GM12878 (cell line): ENCODE measurements around the gene KCNA2. TPM values are rescaled to one million over a fixed set of nuclear protein-coding genes. Genes with fewer than 3 reads are reported as not detected.

ENCODE experiments used
- ATAC-seq: fragments of 200-7000 bp; cut with Tn5 transposase; 3 replicates; pipeline ENCODE4 v1.9.1; 2020; ENCODE audit warnings: mild to moderate bottlenecking, moderate library complexity
- BruUV-seq: library from RNA; stranded (reverse); fragments of 400-500 nt; replicated peaks from 2 replicates; lab custom pipeline; 2021; lab: Mats Ljungman, UMichigan
- CTCF ChIA-PET: fragments of 300-600 bp; sonication (Branson Sonifier 250); formaldehyde crosslinking; extraction: SDS; loops from one replicate; lab custom pipeline; 2021; ENCODE audit warnings: inconsistent platforms; lab: Yijun Ruan, JAX
- POLR2A ChIA-PET: fragments of 350-600 bp; formaldehyde crosslinking; extraction: SDS; loops from one replicate; lab custom pipeline; 2021; ENCODE audit warnings: inconsistent platforms; lab: Charles Lee
- RAD21 ChIA-PET: fragments of 300-600 bp; sonication (Branson Sonifier 250); formaldehyde crosslinking; loops from one replicate; lab custom pipeline; 2023; ENCODE audit warnings: antibody characterized with exemption; ENCODE audit not compliant: unreplicated experiment; lab: Charles Lee
- SMC1A ChIA-PET: fragments of 300-600 bp; sonication (Branson Sonifier 250); formaldehyde crosslinking; loops from one replicate; lab custom pipeline; 2023; ENCODE audit not compliant: unreplicated experiment, uncharacterized antibody; lab: Charles Lee
- DNase-seq: peaks from one replicate; pipeline ENCODE4 v3.0.0-alpha.2; 2011; ENCODE audit warnings: low read depth, low spot score
- FAIRE-seq: peaks from 3 replicates; lab custom pipeline; 2011; peaks lifted over from hg19 to GRCh38; lab: Jason Lieb, UNC
- H2AFZ ChIP-seq: 2 replicates; pipeline ENCODE4 v1.6.0; 2011; ENCODE audit warnings: low read depth, low read length, control low read depth; ENCODE audit not compliant: control insufficient read depth
- H3K27ac ChIP-seq: 2 replicates; pipeline ENCODE4 v1.5.1; 2011; ENCODE audit warnings: control low read depth; ENCODE audit not compliant: control insufficient read depth, insufficient read depth
- H3K27me3 ChIP-seq, 2 experiments: replicated peaks in 1 of 2; 2 replicates each; pipeline versions ENCODE4 v1.6.0 to v1.6.1; 2011; ENCODE audit warnings: low read length in 1 of 2; ENCODE audit not compliant: control insufficient read depth in 2 of 2, insufficient read depth in 2 of 2
- H3K36me3 ChIP-seq, 2 experiments: 2 replicates each; pipeline ENCODE4 v1.5.1; 2011; ENCODE audit warnings: low read length in 1 of 2; ENCODE audit not compliant: control insufficient read depth in 2 of 2, insufficient read depth in 2 of 2
- H3K4me1 ChIP-seq: 2 replicates; pipeline ENCODE4 v1.6.1; 2011; ENCODE audit warnings: mild to moderate bottlenecking, low read length, moderate library complexity, mixed read lengths; ENCODE audit not compliant: control insufficient read depth, insufficient read depth
- H3K4me2 ChIP-seq: 2 replicates; pipeline ENCODE4 v1.6.0; 2011; ENCODE audit warnings: control low read depth; ENCODE audit not compliant: control insufficient read depth, insufficient read depth
- H3K4me3 ChIP-seq: fragments of 200-600 bp; sonication (generic); 2 replicates; pipeline ENCODE4 v1.5.1; 2016
- H3K79me2 ChIP-seq: 2 replicates; pipeline ENCODE4 v1.6.0; 2011; ENCODE audit warnings: low read length; ENCODE audit not compliant: control insufficient read depth, insufficient read depth
- H3K9ac ChIP-seq: 2 replicates; pipeline ENCODE4 v1.8.0; 2011; ENCODE audit warnings: low read length, control low read depth, mixed read lengths; ENCODE audit not compliant: control insufficient read depth, insufficient read depth
- H3K9me3 ChIP-seq: replicated peaks from 3 replicates; pipeline ENCODE4 v1.5.1; 2011; ENCODE audit warnings: mild to moderate bottlenecking, low read length; ENCODE audit not compliant: control insufficient read depth, insufficient read depth
- H4K20me1 ChIP-seq: 2 replicates; pipeline ENCODE4 v1.6.0; 2011; ENCODE audit not compliant: control insufficient read depth, insufficient read depth
- BCL11A ChIP-seq: IDR thresholded peaks from 2 replicates; pipeline ENCODE4 v1.6.1; 2011; ENCODE audit warnings: low read depth, low read length
- CEBPB ChIP-seq, 2 experiments: fragments of 150-350 bp in 1 of 2; IDR thresholded peaks; 2 replicates each; pipeline ENCODE4 v1.6.1; 2012 to 2014; ENCODE audit warnings: low read depth in 2 of 2, low read length in 2 of 2, borderline replicate concordance in 1 of 2, inconsistent platforms in 1 of 2
- CREM ChIP-seq: IDR thresholded peaks from 2 replicates; pipeline ENCODE4 v1.6.1; 2014; ENCODE audit warnings: antibody characterized with exemption, low read depth
- HDAC2 ChIP-seq: fragments of 200-600 bp; sonication (generic); IDR thresholded peaks from 2 replicates; pipeline ENCODE4 v1.6.1; 2017
- IKZF1 ChIP-seq: fragments of 450-650 bp; conservative IDR thresholded peaks from 2 replicates; pipeline ENCODE4 v1.6.1; 2017; ENCODE audit warnings: antibody characterized with exemption, mild to moderate bottlenecking
- LARP7 ChIP-seq: fragments of 450-650 bp; IDR thresholded peaks from 2 replicates; pipeline ENCODE4 v1.6.1; 2017; ENCODE audit warnings: mild to moderate bottlenecking
- MYB ChIP-seq: fragments of 150-350 bp; IDR thresholded peaks from 2 replicates; pipeline ENCODE4 v1.6.1; 2014; ENCODE audit warnings: mild to moderate bottlenecking, low read depth, low read length, borderline replicate concordance
- NFYB ChIP-seq: IDR thresholded peaks from 2 replicates; pipeline ENCODE4 v1.6.1; 2011; ENCODE audit warnings: low read depth, mild to moderate bottlenecking, low read length, improper control_type of control experiment, moderate library complexity; ENCODE audit not compliant: insufficient read depth
- RELA ChIP-seq: fragments of 450-650 bp; IDR thresholded peaks from 2 replicates; pipeline ENCODE4 v1.8.0; 2014; ENCODE audit warnings: borderline replicate concordance; ENCODE audit not compliant: partially characterized antibody
- RUNX3 ChIP-seq: IDR thresholded peaks from 2 replicates; pipeline ENCODE4 v1.6.1; 2012; ENCODE audit warnings: low read length, inconsistent platforms
- SMAD1 ChIP-seq: fragments of 450-650 bp; IDR thresholded peaks from 2 replicates; pipeline ENCODE4 v1.6.1; 2018; ENCODE audit warnings: mild to moderate bottlenecking, low read depth; ENCODE audit not compliant: partially characterized antibody
- SMC3 ChIP-seq: IDR thresholded peaks from 2 replicates; pipeline ENCODE4 v1.6.1; 2011; ENCODE audit warnings: low read length, improper control_type of control experiment, borderline replicate concordance
- SUPT20H ChIP-seq: IDR thresholded peaks from 2 replicates; pipeline ENCODE4 v1.6.1; 2011; ENCODE audit warnings: low read depth, mild to moderate bottlenecking, low read length, moderate library complexity, borderline replicate concordance; ENCODE audit not compliant: control insufficient read depth
- WRNIP1 ChIP-seq: IDR thresholded peaks from 2 replicates; pipeline ENCODE4 v1.6.1; 2011; ENCODE audit warnings: low read depth, low read length, improper control_type of control experiment, borderline replicate concordance
- ZNF274 ChIP-seq: IDR thresholded peaks from one replicate; pipeline ENCODE4 v1.8.0; 2011; ENCODE audit not compliant: insufficient read length, insufficient read depth
- WGBS: methylation state at CpG from one replicate; pipeline ENCODE4 v1.1.6; 2016; ENCODE audit warnings: low lambda C conversion rate; ENCODE audit not compliant: insufficient replicate concordance, insufficient coverage; ENCODE audit errors: missing lambda C conversion rate; 5-methylcytosine and 5-hydroxymethylcytosine counted together
- in situ Hi-C: fragments of 300-500 bp; cut with MboI; formaldehyde crosslinking; loops from 9 replicates; pipeline ENCODE4 v1.14.3; 2018; ENCODE audit warnings: mixed read lengths
- intact Hi-C: fragments of 100-400 bp; cut with micrococcal nuclease; formaldehyde crosslinking; loops from one replicate; pipeline ENCODE4 v1.14.2; 2022; ENCODE audit not compliant: unreplicated experiment
- polyA plus RNA-seq, 11 experiments: library from polyadenylated mRNA; depleted of rRNA in 4 of 11; unstranded in 6 of 11; stranded (reverse) in 5 of 11; fragments of >200 nt; fragmentation: Nextera tagmentation in 4 of 11; fragmentation: Illumina TruSeq in 1 of 11; extraction: Ambion mirVana in 4 of 11; extraction: Trizol in 1 of 11; gene quantifications; 1 replicate in 1 of 11; 2 replicates in 10 of 11; pipeline versions ENCODE4 v1.2.1 to v1.2.3, GENCODE V29; 2011 to 2016; ENCODE audit warnings: inconsistent platforms in 2 of 11, missing spikeins in 2 of 11, low read depth in 1 of 11
- total RNA-seq, 4 experiments: library from RNA; depleted of rRNA in 3 of 4; stranded (reverse); fragments of >200 nt in 3 of 4; fragmentation: Illumina TruSeq in 1 of 4; extraction: Trizol in 1 of 4; gene quantifications; 2 replicates each; pipeline versions ENCODE4 v1.2.1 to v1.2.3, GENCODE V29; 2013 to 2021
- TF ChIP-seq, protein P1 (sequence below): IDR thresholded peaks from 2 replicates; pipeline ENCODE4 v1.6.1; 2012; ENCODE audit warnings: low read depth, low read length, improper control_type of control experiment
- TF ChIP-seq, protein P2 (sequence below): IDR thresholded peaks from 2 replicates; pipeline ENCODE4 v1.6.1; 2012; ENCODE audit warnings: low read length, inconsistent platforms
- TF ChIP-seq, protein P3 (sequence below): fragments of 450-650 bp; IDR thresholded peaks from 2 replicates; pipeline ENCODE4 v1.6.1; 2014; ENCODE audit warnings: mild to moderate bottlenecking

KCNA2 gene
- total and polyA plus RNA-seq, 10 of the 15 experiments (the other 5 are each of a cell fraction or from before 2014, with no cell fraction given), result 0.02 to 0.56 (median 0.10) TPM; not detected in 2

DNA sequence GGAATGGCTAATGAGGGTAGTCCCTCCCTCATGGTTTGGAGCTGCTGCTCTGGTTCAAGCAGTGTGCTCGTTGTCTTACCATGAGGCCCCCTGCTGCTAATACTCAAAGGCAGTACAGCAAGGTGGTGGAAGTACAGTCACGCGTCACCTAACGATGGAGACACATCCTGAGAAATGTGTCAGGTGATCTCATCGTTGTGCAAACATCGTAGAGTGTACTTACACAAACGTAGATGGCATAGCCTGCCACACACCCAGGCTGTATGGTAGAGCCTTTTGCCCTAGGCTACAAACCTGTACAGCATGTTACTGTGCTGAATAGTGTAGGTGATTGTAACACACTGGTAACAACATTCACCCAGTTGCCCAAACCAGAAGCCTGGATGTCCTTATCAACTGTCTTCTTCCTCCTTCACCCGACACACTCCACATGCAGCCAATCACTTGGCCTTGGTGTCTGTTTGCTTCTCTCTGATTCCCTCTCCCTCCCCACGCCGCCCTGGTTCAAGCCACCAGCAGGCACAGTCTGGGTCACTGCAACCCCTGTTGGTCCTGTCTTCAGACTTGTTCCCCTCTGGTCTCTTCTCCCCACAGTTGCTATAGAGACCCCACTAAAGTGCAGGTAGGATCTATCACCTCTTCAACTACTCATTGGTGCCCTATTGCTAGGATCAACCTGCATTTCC lies 6.0 kb upstream of the KCNA2 start:
- BruUV-seq, result no TSS peak
- FAIRE-seq (no peak), DNase-seq (no peak), ATAC-seq (no peak)
- ChIA-PET CTCF (interaction anchor here (0.6 to 2.3 kb wide), 2 partner anchors 168 to 333 kb away, joined by 3 to 9 read pairs; no protein-coding TSS in a partner anchor), POLR2A (no interaction called here), SMC1A (interaction anchor here (1.5 kb wide), 1 partner anchor 175 kb away, joined by 3 read pairs; no protein-coding TSS in a partner anchor)
- no peak overlapping the region for H3K27ac ChIP-seq
- H3K27me3 ChIP-seq, result peaks cover 12 to 13% of the 10 kb centered on the region in 2 experiments; a peak in 3 of 4 replicates
- peaks cover 2% of the 10 kb centered on the region for H3K4me1 ChIP-seq
- intact Hi-C loops (no loop called here), in situ Hi-C loops (no loop called here)
- H3K4me3 ChIP-seq, result no peak overlapping the region
- H3K9ac ChIP-seq, result no peak overlapping the region
- no peaks in the 10 kb centered on the region for H4K20me1 ChIP-seq
- WGBS, result 37% methylated on average over 10 of the region's 10 CpGs
- H3K79me2 ChIP-seq, result no peaks in the 10 kb centered on the region
- TF ChIP-seq CREM (no peak), ZNF274 (no peak), NFYB (no peak), SMAD1 (no peak), BCL11A (no peak), MYB (no peak), IKZF1 (no peak), RUNX3 (no peak), SMC3 (no peak), HDAC2 (no peak), WRNIP1 (no peak), LARP7 (no peak), SUPT20H (no peak), CEBPB (IDR thresholded peaks at IDR 0.05; ENCODE audit: borderline replicate concordance in 1 of 2, low read depth in 2 of 2, low read length in 2 of 2) (no peak), RELA (no peak)
- TF ChIP-seq, protein P1, sequence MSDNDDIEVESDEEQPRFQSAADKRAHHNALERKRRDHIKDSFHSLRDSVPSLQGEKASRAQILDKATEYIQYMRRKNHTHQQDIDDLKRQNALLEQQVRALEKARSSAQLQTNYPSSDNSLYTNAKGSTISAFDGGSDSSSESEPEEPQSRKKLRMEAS, result no peak
- TF ChIP-seq, protein P2, sequence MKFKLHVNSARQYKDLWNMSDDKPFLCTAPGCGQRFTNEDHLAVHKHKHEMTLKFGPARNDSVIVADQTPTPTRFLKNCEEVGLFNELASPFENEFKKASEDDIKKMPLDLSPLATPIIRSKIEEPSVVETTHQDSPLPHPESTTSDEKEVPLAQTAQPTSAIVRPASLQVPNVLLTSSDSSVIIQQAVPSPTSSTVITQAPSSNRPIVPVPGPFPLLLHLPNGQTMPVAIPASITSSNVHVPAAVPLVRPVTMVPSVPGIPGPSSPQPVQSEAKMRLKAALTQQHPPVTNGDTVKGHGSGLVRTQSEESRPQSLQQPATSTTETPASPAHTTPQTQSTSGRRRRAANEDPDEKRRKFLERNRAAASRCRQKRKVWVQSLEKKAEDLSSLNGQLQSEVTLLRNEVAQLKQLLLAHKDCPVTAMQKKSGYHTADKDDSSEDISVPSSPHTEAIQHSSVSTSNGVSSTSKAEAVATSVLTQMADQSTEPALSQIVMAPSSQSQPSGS, result no peak
- TF ChIP-seq, protein P3, sequence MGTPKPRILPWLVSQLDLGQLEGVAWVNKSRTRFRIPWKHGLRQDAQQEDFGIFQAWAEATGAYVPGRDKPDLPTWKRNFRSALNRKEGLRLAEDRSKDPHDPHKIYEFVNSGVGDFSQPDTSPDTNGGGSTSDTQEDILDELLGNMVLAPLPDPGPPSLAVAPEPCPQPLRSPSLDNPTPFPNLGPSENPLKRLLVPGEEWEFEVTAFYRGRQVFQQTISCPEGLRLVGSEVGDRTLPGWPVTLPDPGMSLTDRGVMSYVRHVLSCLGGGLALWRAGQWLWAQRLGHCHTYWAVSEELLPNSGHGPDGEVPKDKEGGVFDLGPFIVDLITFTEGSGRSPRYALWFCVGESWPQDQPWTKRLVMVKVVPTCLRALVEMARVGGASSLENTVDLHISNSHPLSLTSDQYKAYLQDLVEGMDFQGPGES, result no peak
- TF ChIP-seq, all 136 proteins: peak for 0
- RAD21 ChIA-PET, result interaction anchor here (1.2 kb wide), 1 partner anchor 154 kb away, joined by 5 read pairs; no protein-coding TSS in a partner anchor
- H3K36me3 ChIP-seq, result no peaks in the 10 kb centered on the region
- H3K4me2 ChIP-seq, result no peak overlapping the region
- H2AFZ ChIP-seq, result no peak overlapping the region
- H3K9me3 ChIP-seq, result no peaks in the 10 kb centered on the region
